Stimulated activated CD4-positive, alpha-beta T cell treated with anti-CD3 and anti-CD28 coated beads, Interleukin-12 subunit alpha, Interleukin-12 subunit beta, amount 100 ng/mL, for 4 hours (primary cell): ENCODE measurements around the gene C16orf92.

Experiments
- DNase-seq: peaks from one replicate; pipeline ENCODE4 v3.0.0-alpha.2; 2020

Gene C16orf92

DNA sequence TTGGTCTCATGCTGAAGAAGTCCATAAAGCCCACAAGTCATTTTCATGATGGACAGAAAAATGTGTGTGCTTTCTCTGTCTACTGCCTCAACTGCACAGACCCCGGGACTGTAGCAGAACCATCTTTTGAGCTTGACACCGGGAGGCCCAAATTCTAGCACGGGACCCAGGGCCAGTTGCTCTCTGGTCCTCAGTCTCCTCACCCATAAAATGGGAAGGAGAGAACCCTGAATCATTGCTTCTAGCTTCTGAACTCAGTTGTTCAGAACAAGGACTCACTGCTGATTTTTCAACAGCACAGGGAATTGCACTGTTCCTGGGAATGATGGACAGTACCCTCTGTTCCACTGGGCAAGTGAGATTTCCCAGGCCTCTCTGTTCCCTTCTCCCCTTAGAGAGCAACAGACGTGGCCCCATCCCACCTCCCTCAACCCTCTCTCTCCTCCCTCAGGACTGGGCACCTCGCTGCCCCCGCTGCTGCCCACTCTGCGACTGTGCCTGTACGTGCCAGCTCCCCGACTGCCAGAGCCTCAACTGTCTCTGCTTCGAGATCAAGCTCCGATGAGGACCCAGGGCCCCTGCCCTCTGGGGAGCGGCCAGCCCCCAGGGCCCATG, 40.4 kb downstream of the C16orf92 start:
- DNase-seq, result no peak

DNA sequence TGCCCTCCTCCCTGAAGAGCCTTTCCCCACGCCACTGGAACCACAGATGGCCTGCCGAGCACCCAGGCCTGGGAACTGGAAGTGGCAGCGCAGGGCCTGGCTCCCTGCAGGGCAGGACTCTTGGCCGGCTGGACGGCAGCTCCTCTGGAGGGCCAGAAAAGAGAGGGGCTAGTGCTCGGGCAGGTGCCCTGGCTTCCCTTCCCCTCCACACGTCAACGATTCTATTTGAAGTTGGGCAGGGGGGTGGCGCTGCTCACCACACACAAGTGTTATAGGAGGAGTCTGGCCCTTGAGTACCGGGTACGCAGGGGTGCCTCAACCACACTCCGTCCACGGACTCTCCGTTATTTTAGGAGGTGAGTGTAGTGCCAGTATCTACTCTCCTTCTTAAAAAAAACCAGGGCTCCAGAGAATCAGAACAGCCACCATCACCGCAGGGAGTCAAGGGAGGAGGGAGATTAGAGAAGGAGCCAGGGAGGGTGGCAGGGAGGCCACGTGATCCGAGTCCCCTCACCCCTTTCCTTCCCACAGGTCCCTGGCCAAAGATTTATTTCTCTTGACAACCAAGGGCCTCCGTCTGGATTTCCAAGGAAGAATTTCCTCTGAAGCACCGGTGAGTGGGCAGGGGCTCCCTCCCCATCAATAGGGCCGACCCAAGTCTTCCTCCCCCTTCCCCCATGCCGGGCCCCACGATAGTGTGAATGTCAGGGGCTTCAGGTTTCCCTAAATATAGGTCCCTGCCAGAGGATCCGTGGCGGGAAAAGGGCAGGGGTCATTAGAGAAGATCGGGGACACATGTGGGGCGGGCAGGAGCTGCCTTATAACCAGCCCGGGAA, 41.1 kb downstream of the C16orf92 start:
- DNase-seq, result peak; percentile 66

DNA sequence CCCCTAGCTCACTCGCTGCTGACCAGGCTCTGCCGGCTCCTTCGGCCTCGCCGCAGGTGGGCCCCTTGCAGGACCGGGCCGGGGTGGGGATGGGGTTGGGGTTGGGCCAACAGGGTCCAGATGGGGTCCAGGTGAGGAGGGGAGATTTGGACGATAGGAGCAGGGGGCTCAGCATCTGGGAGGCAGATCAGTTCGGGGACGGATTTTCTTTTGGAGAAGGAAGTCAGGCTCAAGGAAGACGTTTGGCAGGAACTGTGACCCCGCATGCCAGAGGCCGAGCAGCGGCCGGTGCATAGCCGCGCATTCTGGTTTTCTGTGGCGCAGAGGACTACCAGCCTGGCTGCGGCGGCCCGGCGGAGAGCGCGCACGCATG, 41.7 kb downstream of the C16orf92 start:
- no peak for DNase-seq

DNA sequence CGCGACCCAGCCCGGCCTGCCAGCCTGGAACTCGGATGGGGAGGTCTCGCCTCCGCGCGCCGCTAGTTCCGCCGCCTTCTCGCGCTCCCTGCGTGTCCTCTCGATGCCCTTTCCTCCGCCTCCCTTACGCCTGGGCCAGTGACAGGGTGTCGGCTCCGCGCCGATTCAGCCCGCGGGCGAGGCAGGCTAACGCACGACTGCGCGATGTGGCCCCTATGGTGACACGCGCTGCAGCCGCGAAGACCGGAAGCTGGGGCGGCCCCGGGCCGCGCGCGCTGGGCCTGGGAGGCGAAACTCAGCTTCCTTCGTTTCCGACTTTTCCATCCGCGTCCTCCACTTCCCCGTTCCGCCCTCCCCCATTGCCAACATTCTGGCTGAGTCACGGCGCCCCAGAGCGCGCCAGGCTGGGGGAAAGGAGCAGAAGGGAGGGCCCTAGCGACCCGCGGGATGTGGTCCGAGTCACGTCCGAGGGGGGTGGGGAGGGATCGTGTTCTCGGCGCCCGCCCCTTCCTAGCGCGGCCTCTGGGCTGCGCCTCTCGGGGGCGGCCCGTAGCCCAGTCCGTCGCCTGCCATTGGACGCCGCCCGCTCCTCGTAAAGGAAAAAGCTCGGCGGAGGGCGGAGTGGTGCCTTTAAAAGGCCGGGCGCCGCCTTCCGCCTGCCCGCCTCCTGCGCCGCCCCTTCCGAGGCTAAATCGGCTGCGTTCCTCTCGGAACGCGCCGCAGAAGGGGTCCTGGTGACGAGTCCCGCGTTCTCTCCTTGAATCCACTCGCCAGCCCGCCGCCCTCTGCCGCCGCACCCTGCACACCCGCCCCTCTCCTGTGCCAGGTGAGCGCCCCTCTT, 42.3 kb downstream of the C16orf92 start, which contains the start of gene ALDOA:
ALDOA (plus strand) TSS at position 659 of the 841 bp plus-strand sequence. CDS start 1,138 bp downstream, outside the sequence.
- peak; percentile 95 for DNase-seq

DNA sequence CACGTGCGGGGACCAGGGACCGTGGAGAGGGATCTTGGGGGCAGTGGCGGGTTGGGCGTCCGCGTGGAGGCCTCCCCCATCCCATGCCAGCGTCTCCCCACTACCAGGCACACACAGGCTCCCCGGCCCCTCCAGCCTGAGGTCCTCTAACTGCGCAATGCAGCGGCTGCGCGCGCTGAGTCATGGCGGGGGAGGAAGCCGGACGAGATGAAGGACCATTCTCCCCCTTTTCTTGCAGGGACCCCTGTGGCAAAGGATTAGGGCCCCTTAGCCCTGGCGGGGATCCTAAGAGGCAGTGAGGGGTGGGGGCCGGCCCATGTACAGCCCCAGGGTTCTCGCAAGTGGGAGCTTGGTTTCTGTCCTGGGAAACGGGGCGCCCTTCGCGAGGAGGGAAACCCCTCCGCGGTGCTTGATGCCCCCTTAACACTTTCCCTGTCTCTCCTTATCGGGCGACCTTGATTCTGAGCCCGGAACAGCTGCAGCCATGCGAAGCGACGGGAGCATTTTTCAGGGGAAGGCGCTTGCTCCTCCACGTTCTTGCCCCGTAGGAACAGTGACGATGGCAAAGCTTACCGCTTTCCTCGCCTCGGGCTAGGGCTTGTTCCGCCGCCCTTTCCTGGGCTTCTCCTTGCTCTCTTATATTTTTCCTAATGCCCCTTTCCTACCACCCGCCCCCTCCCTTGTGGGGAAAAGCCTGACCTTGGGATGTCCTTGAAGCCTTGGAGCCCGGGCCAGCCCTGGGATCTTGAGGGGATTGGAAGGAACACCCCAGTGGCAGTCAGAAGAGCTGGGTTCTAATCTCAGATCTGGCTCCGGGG, 43.2 kb downstream of the C16orf92 start:
- DNase-seq, result peak; percentile 38

- DNase-seq, result no peak
Measured at GRCh38 chr16:30066761-30067583, 44.0 kb downstream of the C16orf92 start.

DNA sequence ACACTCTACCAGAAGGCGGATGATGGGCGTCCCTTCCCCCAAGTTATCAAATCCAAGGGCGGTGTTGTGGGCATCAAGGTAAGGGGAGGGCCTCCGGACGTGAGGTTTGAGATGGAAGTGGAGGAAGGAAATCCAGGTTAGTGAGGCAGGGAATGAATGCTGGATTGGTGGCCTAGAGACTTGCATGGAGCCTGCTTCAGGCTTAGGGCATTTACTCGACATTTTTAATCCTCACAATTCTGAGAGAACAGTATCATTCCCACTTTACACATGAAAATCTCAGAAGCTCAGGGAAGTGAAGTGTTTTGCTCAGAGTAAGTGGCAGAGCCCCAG, 44.6 kb downstream of the C16orf92 start:
- no peak for DNase-seq

GRCh38 chr16:30068333-30068732, 45.3 kb downstream of the C16orf92 start:
- DNase-seq, result no peak

DNA sequence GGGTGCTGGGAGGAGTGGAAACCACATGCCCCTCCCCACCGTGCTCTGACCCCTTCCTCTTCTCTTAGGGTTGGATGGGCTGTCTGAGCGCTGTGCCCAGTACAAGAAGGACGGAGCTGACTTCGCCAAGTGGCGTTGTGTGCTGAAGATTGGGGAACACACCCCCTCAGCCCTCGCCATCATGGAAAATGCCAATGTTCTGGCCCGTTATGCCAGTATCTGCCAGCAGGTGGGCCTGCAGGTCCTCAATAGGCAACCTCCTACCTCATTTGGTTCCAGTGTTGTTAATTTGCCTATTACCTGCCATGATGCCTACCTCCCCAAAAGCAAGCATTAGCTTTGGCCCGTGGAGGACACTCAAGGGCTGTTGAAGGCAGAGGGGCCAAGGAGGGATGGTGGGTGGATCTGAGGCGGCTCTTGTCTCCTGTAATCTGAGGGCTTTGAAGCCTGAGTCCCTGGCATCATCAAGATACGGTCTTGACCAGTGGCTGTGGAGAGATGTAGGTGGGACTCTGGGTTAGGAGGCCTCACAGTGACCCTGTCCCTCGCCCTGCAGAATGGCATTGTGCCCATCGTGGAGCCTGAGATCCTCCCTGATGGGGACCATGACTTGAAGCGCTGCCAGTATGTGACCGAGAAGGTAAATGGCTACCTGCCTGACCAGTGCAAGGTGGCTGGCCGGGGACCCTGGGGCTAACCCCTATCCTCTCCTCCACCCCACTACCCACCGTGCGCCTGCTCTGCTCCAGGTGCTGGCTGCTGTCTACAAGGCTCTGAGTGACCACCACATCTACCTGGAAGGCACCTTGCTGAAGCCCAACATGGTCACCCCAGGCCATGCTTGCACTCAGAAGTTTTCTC, 46.0 kb downstream of the C16orf92 start:
- DNase-seq, result peak; percentile 46

GRCh38 chr16:30069611-30070462, 46.8 kb downstream of the C16orf92 start:
- DNase-seq, result no peak

DNA sequence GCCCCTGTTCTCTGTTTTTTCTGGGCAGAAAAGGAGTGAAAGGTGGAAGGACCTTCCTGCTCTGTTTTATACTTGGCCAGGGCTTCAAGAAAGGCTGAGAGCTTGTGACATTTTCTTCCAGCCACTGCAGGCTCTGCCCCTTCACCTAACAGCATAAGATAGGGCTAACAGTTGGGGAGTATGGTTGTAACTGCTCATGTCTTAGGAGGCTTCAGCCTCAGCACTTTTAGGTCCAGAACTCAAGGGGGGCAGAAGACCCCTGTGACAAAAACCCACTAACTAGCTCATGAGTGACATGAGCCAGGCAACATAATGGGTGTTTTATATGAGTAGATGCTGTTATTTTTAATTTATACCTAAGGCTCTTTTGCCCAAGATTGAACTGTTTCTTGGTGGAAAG, 47.5 kb downstream of the C16orf92 start:
- no peak for DNase-seq
